ENCODE data around the gene PRUNE2. TPM values are rescaled to one million over a fixed set of nuclear protein-coding genes. Genes with fewer than 3 reads are reported as not detected.

PRUNE2 gene
- polyA plus RNA-seq, 1 donor (not counting 4 experiments of a cell fraction or from before 2014, with no cell fraction given): 0.41 TPM

DNA sequence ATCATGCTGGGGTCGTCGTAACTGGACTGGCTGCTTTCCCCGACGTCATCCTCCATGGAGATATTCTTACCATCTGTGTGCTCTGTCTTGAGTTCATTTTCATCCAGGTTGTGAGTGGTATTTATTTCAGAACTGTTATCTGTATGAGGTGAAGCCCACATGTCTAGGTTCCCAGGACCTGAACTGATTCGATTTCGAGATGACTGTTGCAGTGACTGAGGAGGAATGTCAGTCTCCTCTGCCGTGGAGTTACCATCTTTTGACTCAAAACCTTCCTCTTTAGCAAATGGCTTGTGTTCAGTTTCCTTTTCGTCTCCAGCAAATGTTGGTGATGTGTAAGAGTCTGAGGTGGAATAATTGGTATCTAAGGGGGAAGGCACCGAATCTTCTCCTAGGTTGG, 196.9 kb downstream of the PRUNE2 start:
- no peak overlapping the region for H2AFZ ChIP-seq (ENCODE audit: control insufficient read depth, low read length)
- H3K4me1 ChIP-seq (ENCODE audit: control insufficient read depth, extremely low read depth, insufficient read depth, low read length): no peaks in the 10 kb centered on the region
- H3K27ac ChIP-seq (ENCODE audit: control insufficient read depth, insufficient read depth, low read length): no peak overlapping the region
- FAIRE-seq (no peak), DNase-seq (ENCODE audit: low read depth, low spot score) (no peak)
- no peak overlapping the region for H3K4me3 ChIP-seq (ENCODE audit: control insufficient read depth in 2 of 3, extremely low read depth in 1 of 3, insufficient read depth in 2 of 3, low read depth in 1 of 3, low read length in 3 of 3)
- H3K4me2 ChIP-seq (ENCODE audit: control insufficient read depth, extremely low read depth, insufficient read depth, low read depth, low read length): no peak overlapping the region
- H3K36me3 ChIP-seq (ENCODE audit: control insufficient read depth in 2 of 2, extremely low read depth in 1 of 2, insufficient read depth in 2 of 2, low read length in 2 of 2): no peaks in the 10 kb centered on the region
- H3K9me1 ChIP-seq (ENCODE audit: control insufficient read depth, extremely low read depth, insufficient read depth, low read length): no peaks in the 10 kb centered on the region
- TF ChIP-seq CTCF (optimal IDR thresholded peaks at IDR 0.05 in 1 of 3, IDR thresholded peaks at IDR 0.05 in 1 of 3, conservative IDR thresholded peaks at IDR 0.05 in 1 of 3; ENCODE audit: extremely low read depth in 1 of 3, insufficient read depth in 2 of 3, low read length in 3 of 3) (no peak), EZH2 (IDR thresholded peaks at IDR 0.05; ENCODE audit: low read length) (no peak)
- no peaks in the 10 kb centered on the region for H3K27me3 ChIP-seq (ENCODE audit: control insufficient read depth, extremely low read depth, insufficient read depth, low read length)
- dilution Hi-C loops (cut with MboI; ENCODE audit: extremely low pct_ligation_motif_present, low sequenced_read_pairs): no loop called here
- no peaks in the 10 kb centered on the region for H3K79me2 ChIP-seq (ENCODE audit: control insufficient read depth, insufficient read depth, low read length)
- H4K20me1 ChIP-seq (ENCODE audit: control insufficient read depth, extremely low read depth, insufficient read depth, low read length): no peaks in the 10 kb centered on the region
- no peak overlapping the region for H3K9ac ChIP-seq (ENCODE audit: control insufficient read depth, extremely low read depth, insufficient read depth, low read length)
- H3K9me3 ChIP-seq (ENCODE audit: control insufficient read depth, low read depth, low read length): no peaks in the 10 kb centered on the region

DNA sequence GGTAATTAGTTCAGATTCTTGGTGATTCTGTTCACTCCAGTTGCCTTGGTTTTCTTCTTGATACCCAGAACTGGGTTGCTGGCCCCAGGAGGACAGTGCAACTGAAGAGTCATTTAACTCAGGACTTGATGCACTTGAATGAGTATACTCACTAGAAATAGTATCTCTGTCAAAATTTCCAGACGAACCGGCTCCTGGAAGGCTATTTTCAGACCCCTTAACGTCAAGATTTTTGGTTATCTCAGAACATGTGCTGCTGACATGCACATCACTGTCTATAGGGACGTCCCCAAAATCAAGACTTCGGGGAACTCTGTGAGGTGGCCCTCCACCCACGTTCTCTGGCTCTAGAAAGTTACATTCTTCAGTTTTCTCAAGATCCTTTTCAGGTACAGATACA, 198.4 kb downstream of the PRUNE2 start:
- Histone ChIP-seq H3K4me2 (ENCODE audit: control insufficient read depth, extremely low read depth, insufficient read depth, low read depth, low read length) (no peak overlapping the region), H3K9ac (ENCODE audit: control insufficient read depth, extremely low read depth, insufficient read depth, low read length) (no peak overlapping the region), H3K4me1 (ENCODE audit: control insufficient read depth, extremely low read depth, insufficient read depth, low read length) (no peaks in the 10 kb centered on the region), H3K27me3 (ENCODE audit: control insufficient read depth, extremely low read depth, insufficient read depth, low read length) (no peaks in the 10 kb centered on the region), H3K9me3 (ENCODE audit: control insufficient read depth, low read depth, low read length) (no peaks in the 10 kb centered on the region), H2AFZ (ENCODE audit: control insufficient read depth, low read length) (no peak overlapping the region), H3K36me3 (ENCODE audit: control insufficient read depth in 2 of 2, extremely low read depth in 1 of 2, insufficient read depth in 2 of 2, low read length in 2 of 2) (no peaks in the 10 kb centered on the region), H3K27ac (ENCODE audit: control insufficient read depth, insufficient read depth, low read length) (no peak overlapping the region), H3K9me1 (ENCODE audit: control insufficient read depth, extremely low read depth, insufficient read depth, low read length) (no peaks in the 10 kb centered on the region), H3K4me3 (ENCODE audit: control insufficient read depth in 2 of 3, extremely low read depth in 1 of 3, insufficient read depth in 2 of 3, low read depth in 1 of 3, low read length in 3 of 3) (no peak overlapping the region), H4K20me1 (ENCODE audit: control insufficient read depth, extremely low read depth, insufficient read depth, low read length) (no peaks in the 10 kb centered on the region), H3K79me2 (ENCODE audit: control insufficient read depth, insufficient read depth, low read length) (no peaks in the 10 kb centered on the region)
- DNase-seq (ENCODE audit: low read depth, low spot score) (no peak), FAIRE-seq (no peak)
- no peak for TF ChIP-seq CTCF (optimal IDR thresholded peaks at IDR 0.05 in 1 of 3, IDR thresholded peaks at IDR 0.05 in 1 of 3, conservative IDR thresholded peaks at IDR 0.05 in 1 of 3; ENCODE audit: extremely low read depth in 1 of 3, insufficient read depth in 2 of 3, low read length in 3 of 3)
- no peak for TF ChIP-seq EZH2 (IDR thresholded peaks at IDR 0.05; ENCODE audit: low read length)
- dilution Hi-C loops (cut with MboI; ENCODE audit: extremely low pct_ligation_motif_present, low sequenced_read_pairs): no loop called here

Measured in keratinocyte (primary cell).